Esophagus (tissue), 2 donors: ENCODE results near the gene FOXA1. TPM values are rescaled to one million over a fixed set of nuclear protein-coding genes. Genes with fewer than 3 reads are reported as not detected.
"Not testable (repeated sequence)": the region's sequence is repeated elsewhere in the genome, so short reads cannot be mapped to it uniquely, and the experiment has no call there.

ENCODE experiments used
- H3K27ac ChIP-seq, 2 donors: one replicate each; pipeline ENCODE4 v1.5.1; 2013; ENCODE audit warnings: low read depth in 2 of 2, mild to moderate bottlenecking in 2 of 2, inconsistent platforms in 1 of 2, low read length in 1 of 2, moderate library complexity in 1 of 2
- H3K27me3 ChIP-seq, 2 donors: one replicate each; pipeline ENCODE4 v1.6.1; 2013; ENCODE audit warnings: low read length in 2 of 2, control low read depth in 1 of 2, mild to moderate bottlenecking in 1 of 2; ENCODE audit not compliant: insufficient read depth in 2 of 2, control insufficient read depth in 1 of 2
- H3K36me3 ChIP-seq, 2 donors: one replicate each; pipeline ENCODE4 v1.6.1; 2013; ENCODE audit warnings: low read length in 1 of 2; ENCODE audit not compliant: control insufficient read depth in 2 of 2, insufficient read depth in 2 of 2
- H3K4me1 ChIP-seq, 2 donors: one replicate each; pipeline ENCODE4 v1.6.1; 2013; ENCODE audit warnings: low read length in 1 of 2; ENCODE audit not compliant: control insufficient read depth in 2 of 2, insufficient read depth in 2 of 2
- H3K4me3 ChIP-seq, 2 donors: one replicate each; pipeline ENCODE4 v1.5.1; 2013; ENCODE audit warnings: low read length in 2 of 2, mild to moderate bottlenecking in 2 of 2, low read depth in 1 of 2, moderate library complexity in 1 of 2
- H3K9me3 ChIP-seq, 2 donors: one replicate each; pipeline ENCODE4 v1.6.1; 2013; ENCODE audit warnings: mild to moderate bottlenecking in 2 of 2, low read depth in 1 of 2, low read length in 1 of 2, moderate library complexity in 1 of 2; ENCODE audit not compliant: control insufficient read depth in 2 of 2, insufficient read depth in 1 of 2
- WGBS, 2 donors: extraction: QIAGEN DNeasy Blood & Tissue Kit; methylation state at CpG; one replicate each; pipeline ENCODE4 v1.1.7; 2013; 5-methylcytosine and 5-hydroxymethylcytosine counted together
- polyA plus RNA-seq, 2 donors: library from polyadenylated mRNA; stranded (reverse); fragments of 200-250 nt; gene quantifications; one replicate each; pipeline ENCODE4 v1.2.3, GENCODE V29; 2013
- donor health status: healthy with polysubstance abuse.
- donor health status: Bipolar disorder and iron deficiency.

The FOXA1 gene
- polyA plus RNA-seq, 2 donors = 9.5 to 10.1 TPM

- H3K4me1 ChIP-seq = no peaks in the 10 kb centered on the region
- no peaks in the 10 kb centered on the region for H3K9me3 ChIP-seq
- no peaks in the 10 kb centered on the region for H3K27me3 ChIP-seq
- H3K36me3 ChIP-seq = no peaks in the 10 kb centered on the region
- WGBS, 2 donors = 78 to 92% methylated on average over 1 of the region's 1 CpG
- no peak overlapping the region for H3K4me3 ChIP-seq
- H3K27ac ChIP-seq = no peak overlapping the region
Measured at GRCh38 chr14:37565550-37565949, 29.5 kb downstream of the FOXA1 start.

DNA sequence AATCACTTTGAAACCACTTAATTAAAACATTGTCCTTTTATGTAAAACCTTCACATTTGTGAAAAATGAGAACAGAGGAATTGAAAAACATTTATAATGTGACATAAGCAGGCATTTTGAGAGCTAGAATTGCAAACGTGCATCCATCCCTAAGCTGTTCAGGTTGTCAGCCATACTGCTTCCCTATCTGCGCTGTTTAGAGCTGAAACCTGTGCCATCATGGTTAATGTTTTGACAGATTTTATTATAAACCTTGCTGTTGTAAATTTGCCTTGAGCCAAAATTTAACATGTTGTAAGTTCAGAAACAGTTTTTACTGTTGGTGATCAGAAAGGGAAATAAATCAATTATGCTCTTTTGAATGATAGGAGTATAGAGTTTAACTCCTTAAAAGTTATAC is 31.9 kb downstream of the FOXA1 start:
- H3K27ac ChIP-seq = no peak overlapping the region
- H3K4me3 ChIP-seq = no peak overlapping the region
- H3K9me3 ChIP-seq = no peaks in the 10 kb centered on the region
- no peaks in the 10 kb centered on the region for H3K27me3 ChIP-seq
- no peaks in the 10 kb centered on the region for H3K4me1 ChIP-seq
- no peaks in the 10 kb centered on the region for H3K36me3 ChIP-seq
- 78 to 84% methylated on average over 2 of the region's 2 CpGs for WGBS, 2 donors

DNA sequence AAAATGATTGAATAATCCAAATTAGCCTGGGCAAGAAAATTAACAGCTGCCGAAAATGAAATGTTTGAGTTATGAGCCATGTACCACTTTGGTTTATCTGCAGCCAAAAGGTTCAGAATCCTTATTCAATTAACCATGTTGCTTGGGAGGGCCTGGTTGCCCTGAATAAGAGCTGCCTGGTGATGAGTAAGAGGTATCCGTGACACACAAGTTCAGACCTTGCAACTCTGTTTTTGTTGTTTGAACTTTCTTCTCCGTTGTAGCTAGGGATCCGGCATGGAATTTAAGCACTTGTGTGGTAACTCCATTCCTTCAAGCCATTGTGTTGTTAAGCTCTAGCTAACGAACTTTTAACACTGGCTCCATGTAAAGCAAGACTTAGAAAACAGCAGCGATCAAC is 35.7 kb downstream of the FOXA1 start:
- no peak overlapping the region for H3K27ac ChIP-seq
- no peaks in the 10 kb centered on the region for H3K36me3 ChIP-seq
- H3K4me3 ChIP-seq = no peak overlapping the region
- H3K4me1 ChIP-seq = no peaks in the 10 kb centered on the region
- H3K9me3 ChIP-seq = no peaks in the 10 kb centered on the region
- WGBS, 2 donors = 49 to 64% methylated on average over 6 of the region's 6 CpGs
- H3K27me3 ChIP-seq = no peaks in the 10 kb centered on the region

- Histone ChIP-seq H3K4me3 (no peak overlapping the region), H3K9me3 (no peaks in the 10 kb centered on the region), H3K36me3 (no peaks in the 10 kb centered on the region), H3K4me1 (no peaks in the 10 kb centered on the region), H3K27ac (no peak overlapping the region), H3K27me3 (no peaks in the 10 kb centered on the region)
- WGBS, 2 donors = 87 to 89% methylated on average over 4 of the region's 4 CpGs
Measured at GRCh38 chr14:37558740-37559139, 36.3 kb downstream of the FOXA1 start.

- not testable (repeated sequence) for H3K9me3 ChIP-seq, H3K4me3 ChIP-seq, H3K27ac ChIP-seq, H3K27me3 ChIP-seq, H3K36me3 ChIP-seq, H3K4me1 ChIP-seq
- 93 to 95% methylated on average over 13 to 33 of the region's 33 CpGs for WGBS, 2 donors
Measured at GRCh38 chr14:37555596-37555995, 39.5 kb downstream of the FOXA1 start.

DNA sequence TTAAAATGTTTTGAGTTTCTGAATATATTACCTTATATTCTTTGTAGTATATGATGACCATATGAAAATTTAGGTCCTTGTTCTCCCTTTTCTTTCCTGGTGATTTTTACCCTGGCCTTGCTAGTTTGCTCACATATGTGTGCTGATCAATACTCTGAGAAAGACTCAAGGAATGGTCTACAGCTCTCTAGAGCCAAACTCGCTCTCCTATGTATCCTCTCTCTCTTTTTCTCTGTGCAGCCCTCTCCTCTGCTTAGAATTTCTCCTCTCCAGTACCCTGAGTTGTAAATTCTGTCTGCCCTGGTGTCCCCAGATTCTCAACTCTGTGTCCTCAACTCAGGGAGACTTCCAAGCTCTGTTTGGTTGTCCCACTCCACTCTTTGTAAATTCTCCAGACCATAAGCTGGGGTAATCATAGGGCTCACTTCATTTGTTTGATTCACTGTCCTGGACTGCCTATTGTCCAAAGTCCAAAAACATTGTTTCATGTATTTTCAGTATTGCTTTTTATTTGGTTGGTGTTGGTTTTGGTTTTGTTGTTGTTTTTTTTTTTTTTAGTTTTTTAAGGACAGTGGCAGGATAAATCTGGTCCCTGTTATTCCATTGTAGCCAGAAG is 41.0 kb downstream of the FOXA1 start:
- no peaks in the 10 kb centered on the region for H3K27me3 ChIP-seq
- H3K4me1 ChIP-seq = no peaks in the 10 kb centered on the region
- 81 to 92% methylated on average over 1 of the region's 1 CpG for WGBS, 2 donors
- H3K27ac ChIP-seq = no peak overlapping the region
- H3K4me3 ChIP-seq = no peak overlapping the region
- no peaks in the 10 kb centered on the region for H3K9me3 ChIP-seq
- H3K36me3 ChIP-seq = no peaks in the 10 kb centered on the region

- no peaks in the 10 kb centered on the region for H3K27me3 ChIP-seq
- H3K9me3 ChIP-seq = no peaks in the 10 kb centered on the region
- H3K4me1 ChIP-seq = no peaks in the 10 kb centered on the region
- no peak overlapping the region for H3K4me3 ChIP-seq
- H3K36me3 ChIP-seq = no peaks in the 10 kb centered on the region
- no peak overlapping the region for H3K27ac ChIP-seq
- WGBS, 2 donors = 69 to 75% methylated on average over 1 of the region's 1 CpG
Measured at GRCh38 chr14:37551119-37551518, 43.9 kb downstream of the FOXA1 start.

DNA sequence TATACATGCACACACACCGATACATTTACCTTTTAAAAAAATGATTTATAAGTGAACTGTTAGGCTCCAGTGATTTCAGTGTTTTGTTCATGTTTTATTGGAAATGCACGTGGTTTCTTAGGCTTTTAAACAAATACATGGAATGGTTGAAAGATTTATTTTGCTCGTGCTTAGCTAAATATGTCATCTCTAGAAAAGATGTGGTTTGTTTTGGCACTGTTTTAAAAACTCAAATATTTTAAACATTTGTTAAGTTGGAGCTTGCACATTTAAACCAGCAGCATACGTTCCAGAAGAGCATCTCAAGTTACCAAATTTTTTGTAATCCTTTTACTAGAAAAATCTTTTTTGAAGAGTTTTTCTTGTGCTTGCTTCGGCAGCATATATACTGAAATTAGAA is 44.5 kb downstream of the FOXA1 start:
- Histone ChIP-seq H3K4me1 (no peaks in the 10 kb centered on the region), H3K9me3 (no peaks in the 10 kb centered on the region), H3K27ac (no peak overlapping the region), H3K27me3 (no peaks in the 10 kb centered on the region), H3K36me3 (no peaks in the 10 kb centered on the region), H3K4me3 (no peak overlapping the region)
- 29 to 44% methylated on average over 5 of the region's 5 CpGs for WGBS, 2 donors

- Histone ChIP-seq H3K27ac (no peak overlapping the region), H3K4me1 (no peaks in the 10 kb centered on the region), H3K27me3 (no peaks in the 10 kb centered on the region), H3K36me3 (no peaks in the 10 kb centered on the region), H3K9me3 (no peaks in the 10 kb centered on the region), H3K4me3 (no peak overlapping the region)
- WGBS, 2 donors = 51 to 65% methylated on average over 6 of the region's 6 CpGs
Measured at GRCh38 chr14:37546621-37547447, 48.2 kb downstream of the FOXA1 start.

DNA sequence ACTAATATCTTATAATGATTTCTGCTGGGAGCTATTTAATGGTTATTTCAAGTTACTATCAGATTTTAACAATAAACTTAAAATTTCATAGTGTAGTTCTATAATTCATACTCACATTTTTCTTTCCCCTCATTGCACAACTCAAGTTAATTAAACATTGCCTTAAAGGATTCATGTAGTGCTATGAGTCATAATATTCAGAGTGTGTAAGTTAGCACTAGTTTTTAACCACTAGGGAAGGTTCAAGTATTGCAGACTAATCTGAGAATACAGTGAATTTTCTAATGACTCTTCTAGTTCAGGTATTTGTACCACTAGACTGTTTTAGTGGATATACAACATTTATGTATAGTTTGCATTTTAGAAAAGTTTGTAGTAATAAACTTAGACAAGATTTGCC is 49.9 kb downstream of the FOXA1 start:
- Histone ChIP-seq H3K36me3 (no peaks in the 10 kb centered on the region), H3K4me3 (no peak overlapping the region), H3K9me3 (no peaks in the 10 kb centered on the region), H3K27me3 (no peaks in the 10 kb centered on the region), H3K27ac (no peak overlapping the region), H3K4me1 (no peaks in the 10 kb centered on the region)
